Measurements from ENCODE around the gene PFDN4. TPM values are rescaled to one million over a fixed set of nuclear protein-coding genes. Genes with fewer than 3 reads are reported as not detected.

Gene PFDN4
- total and polyA plus RNA-seq, 2 donors (not counting 1 experiment from before 2014, with no cell fraction given), result 86.7 to 87.0 TPM

DNA sequence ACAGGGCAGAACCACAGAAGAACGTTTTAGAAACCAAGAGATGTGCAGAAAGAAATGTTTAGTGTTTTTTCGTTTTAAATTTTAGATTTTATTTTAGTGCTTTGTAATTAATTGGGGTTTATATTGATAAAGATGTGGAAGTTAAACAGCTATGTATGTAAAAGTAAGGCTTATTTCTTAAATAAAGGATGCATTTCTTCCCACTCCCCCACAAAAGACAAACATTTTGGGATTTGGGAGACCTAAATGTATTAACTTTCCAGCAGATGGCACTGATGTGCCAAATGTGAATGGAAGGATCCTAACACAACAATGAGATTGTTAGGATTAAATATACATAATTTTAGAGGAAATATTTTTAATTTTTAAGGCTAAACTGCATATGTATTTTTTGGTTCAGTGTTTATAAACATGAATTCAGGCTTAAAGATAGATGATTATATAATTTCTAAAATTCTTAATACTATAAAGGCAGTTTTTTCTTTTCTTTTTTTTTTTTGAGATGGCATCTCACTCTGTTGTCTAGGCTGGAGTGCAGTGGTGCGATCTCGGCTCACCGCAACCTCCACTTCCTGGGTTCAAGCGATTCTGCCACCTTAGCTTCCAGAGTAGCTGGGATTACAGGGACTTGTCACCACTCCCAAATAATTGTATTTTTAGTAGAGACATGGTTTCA, 12.0 kb downstream of the PFDN4 start:
- H3K27ac ChIP-seq (ENCODE audit: insufficient read depth, low read length), result no peak overlapping the region
- H2AFZ ChIP-seq (ENCODE audit: low read length), result no peak overlapping the region
- H3K79me2 ChIP-seq (ENCODE audit: control insufficient read depth, insufficient read depth, low read length), result no peaks in the 10 kb centered on the region
- peaks cover 1% of the 10 kb centered on the region for H3K36me3 ChIP-seq (ENCODE audit: control insufficient read depth, insufficient read depth, low read length)
- no peaks in the 10 kb centered on the region for H4K20me1 ChIP-seq (ENCODE audit: control insufficient read depth, extremely low read depth, insufficient read depth, low read length)
- no peak overlapping the region for H3K4me3 ChIP-seq (replicated peaks in 1 of 4; ENCODE audit: control extremely low read depth in 1 of 4, insufficient read depth in 1 of 4, low read depth in 3 of 4, low read length in 4 of 4)
- H3K9ac ChIP-seq (ENCODE audit: insufficient read depth, low read length), result no peak overlapping the region
- H3K4me1 ChIP-seq (ENCODE audit: control insufficient read depth, extremely low read depth, insufficient read depth, low read length), result no peaks in the 10 kb centered on the region
- no peak overlapping the region for H3K4me2 ChIP-seq (ENCODE audit: extremely low read depth, insufficient read depth, low read length)
- no peaks in the 10 kb centered on the region for H3K27me3 ChIP-seq (ENCODE audit: control insufficient read depth, insufficient read depth, low read length)
- no peaks in the 10 kb centered on the region for H3K9me3 ChIP-seq (ENCODE audit: control insufficient read depth, insufficient read depth, low read depth, low read length)
- DNase-seq (ENCODE audit: low read depth in 2 of 2), result peak; percentile 39 to 76
- TF ChIP-seq EZH2 (IDR thresholded peaks at IDR 0.05; ENCODE audit: low read length, missing control alignments), result no peak
- TF ChIP-seq, protein P1, sequence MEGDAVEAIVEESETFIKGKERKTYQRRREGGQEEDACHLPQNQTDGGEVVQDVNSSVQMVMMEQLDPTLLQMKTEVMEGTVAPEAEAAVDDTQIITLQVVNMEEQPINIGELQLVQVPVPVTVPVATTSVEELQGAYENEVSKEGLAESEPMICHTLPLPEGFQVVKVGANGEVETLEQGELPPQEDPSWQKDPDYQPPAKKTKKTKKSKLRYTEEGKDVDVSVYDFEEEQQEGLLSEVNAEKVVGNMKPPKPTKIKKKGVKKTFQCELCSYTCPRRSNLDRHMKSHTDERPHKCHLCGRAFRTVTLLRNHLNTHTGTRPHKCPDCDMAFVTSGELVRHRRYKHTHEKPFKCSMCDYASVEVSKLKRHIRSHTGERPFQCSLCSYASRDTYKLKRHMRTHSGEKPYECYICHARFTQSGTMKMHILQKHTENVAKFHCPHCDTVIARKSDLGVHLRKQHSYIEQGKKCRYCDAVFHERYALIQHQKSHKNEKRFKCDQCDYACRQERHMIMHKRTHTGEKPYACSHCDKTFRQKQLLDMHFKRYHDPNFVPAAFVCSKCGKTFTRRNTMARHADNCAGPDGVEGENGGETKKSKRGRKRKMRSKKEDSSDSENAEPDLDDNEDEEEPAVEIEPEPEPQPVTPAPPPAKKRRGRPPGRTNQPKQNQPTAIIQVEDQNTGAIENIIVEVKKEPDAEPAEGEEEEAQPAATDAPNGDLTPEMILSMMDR (conservative IDR thresholded peaks at IDR 0.05 in 1 of 2, IDR thresholded peaks at IDR 0.05 in 1 of 2; ENCODE audit: low read depth in 1 of 2, low read length in 2 of 2), result peak; percentile 57 to 59

DNA sequence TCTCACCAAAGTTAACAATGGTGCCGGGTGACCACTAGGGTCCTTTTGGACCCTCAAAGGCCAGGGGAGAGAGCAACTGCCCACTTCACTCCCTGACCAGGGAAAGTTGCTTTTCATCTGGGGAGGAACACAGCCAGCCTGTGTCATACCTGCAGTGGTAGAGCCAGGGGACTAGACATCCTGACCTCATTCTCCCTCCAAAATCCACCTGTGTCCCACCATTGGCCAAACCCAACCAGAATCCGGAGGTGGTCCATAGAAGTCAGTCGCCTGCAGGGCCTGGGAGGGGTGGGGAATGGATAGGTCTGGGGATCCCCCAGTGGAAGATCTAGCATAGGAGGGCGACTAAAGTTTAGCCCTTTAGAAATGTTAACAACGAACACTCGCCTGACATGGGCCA, 12.8 kb downstream of the PFDN4 start:
- Histone ChIP-seq H3K9ac (ENCODE audit: insufficient read depth, low read length) (no peak overlapping the region), H2AFZ (ENCODE audit: low read length) (no peak overlapping the region), H3K4me1 (ENCODE audit: control insufficient read depth, extremely low read depth, insufficient read depth, low read length) (no peaks in the 10 kb centered on the region), H3K36me3 (ENCODE audit: control insufficient read depth, insufficient read depth, low read length) (peaks cover 1% of the 10 kb centered on the region), H3K27ac (ENCODE audit: insufficient read depth, low read length) (no peak overlapping the region), H3K27me3 (ENCODE audit: control insufficient read depth, insufficient read depth, low read length) (no peaks in the 10 kb centered on the region), H3K4me2 (ENCODE audit: extremely low read depth, insufficient read depth, low read length) (no peak overlapping the region), H3K9me3 (ENCODE audit: control insufficient read depth, insufficient read depth, low read depth, low read length) (no peaks in the 10 kb centered on the region), H3K79me2 (ENCODE audit: control insufficient read depth, insufficient read depth, low read length) (no peaks in the 10 kb centered on the region), H3K4me3 (replicated peaks in 1 of 4; ENCODE audit: control extremely low read depth in 1 of 4, insufficient read depth in 1 of 4, low read depth in 3 of 4, low read length in 4 of 4) (no peak overlapping the region), H4K20me1 (ENCODE audit: control insufficient read depth, extremely low read depth, insufficient read depth, low read length) (no peaks in the 10 kb centered on the region)
- TF ChIP-seq EZH2 (IDR thresholded peaks at IDR 0.05; ENCODE audit: low read length, missing control alignments), result no peak
- TF ChIP-seq, protein P1 (conservative IDR thresholded peaks at IDR 0.05 in 1 of 2, IDR thresholded peaks at IDR 0.05 in 1 of 2; ENCODE audit: low read depth in 1 of 2, low read length in 2 of 2), result no peak
- no peak for DNase-seq (ENCODE audit: low read depth in 2 of 2)

DNA sequence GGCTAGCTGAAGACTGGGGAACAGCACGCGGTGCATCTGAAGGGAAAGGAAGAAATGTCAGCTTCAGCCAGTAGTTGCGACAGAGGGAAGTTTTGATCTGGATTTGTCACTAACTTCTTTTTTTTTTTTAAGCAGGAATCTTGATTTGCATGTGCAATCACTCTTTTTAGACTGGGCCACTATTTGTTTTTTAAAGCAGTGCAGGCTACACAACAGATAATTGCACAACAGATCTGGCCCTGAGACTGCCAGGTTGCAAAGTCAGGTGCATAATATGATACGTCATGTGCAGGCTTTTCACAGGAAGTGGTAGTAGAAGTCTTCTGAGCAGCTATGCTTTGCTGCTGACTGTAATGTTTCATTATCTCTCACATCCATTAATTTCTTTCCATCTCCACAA, 13.5 kb downstream of the PFDN4 start:
- Histone ChIP-seq H3K4me2 (ENCODE audit: extremely low read depth, insufficient read depth, low read length) (no peak overlapping the region), H3K27me3 (ENCODE audit: control insufficient read depth, insufficient read depth, low read length) (no peaks in the 10 kb centered on the region), H3K27ac (ENCODE audit: insufficient read depth, low read length) (no peak overlapping the region), H3K4me3 (replicated peaks in 1 of 4; ENCODE audit: control extremely low read depth in 1 of 4, insufficient read depth in 1 of 4, low read depth in 3 of 4, low read length in 4 of 4) (no peak overlapping the region), H3K9ac (ENCODE audit: insufficient read depth, low read length) (no peak overlapping the region), H2AFZ (ENCODE audit: low read length) (no peak overlapping the region), H4K20me1 (ENCODE audit: control insufficient read depth, extremely low read depth, insufficient read depth, low read length) (no peaks in the 10 kb centered on the region), H3K9me3 (ENCODE audit: control insufficient read depth, insufficient read depth, low read depth, low read length) (no peaks in the 10 kb centered on the region), H3K79me2 (ENCODE audit: control insufficient read depth, insufficient read depth, low read length) (no peaks in the 10 kb centered on the region), H3K36me3 (ENCODE audit: control insufficient read depth, insufficient read depth, low read length) (peaks cover 1% of the 10 kb centered on the region), H3K4me1 (ENCODE audit: control insufficient read depth, extremely low read depth, insufficient read depth, low read length) (no peaks in the 10 kb centered on the region)
- TF ChIP-seq EZH2 (IDR thresholded peaks at IDR 0.05; ENCODE audit: low read length, missing control alignments), result no peak
- TF ChIP-seq, protein P1 (conservative IDR thresholded peaks at IDR 0.05 in 1 of 2, IDR thresholded peaks at IDR 0.05 in 1 of 2; ENCODE audit: low read depth in 1 of 2, low read length in 2 of 2), result no peak
- no peak for DNase-seq (ENCODE audit: low read depth in 2 of 2)

Data from fibroblast of lung (primary cell).